Upper lobe of left lung (tissue), 4 donors: Measurements from ENCODE around the gene SH3PXD2A.

ENCODE experiments used
- EP300 ChIP-seq, 4 donors: sonication (generic); formaldehyde crosslinking; IDR thresholded peaks; one replicate each; pipeline ENCODE4 v1.5.1; 2017; ENCODE audit warnings: antibody characterized with exemption in 4 of 4, control low read depth in 2 of 4
- POLR2A ChIP-seq, 4 donors: fragments of 450-650 bp; IDR thresholded peaks; one replicate each; pipeline ENCODE4 v1.5.1; 2016 to 2017; ENCODE audit warnings: antibody characterized with exemption in 4 of 4, mild to moderate bottlenecking in 2 of 4
- POLR2AphosphoS5 ChIP-seq, 2 donors: sonication (generic); formaldehyde crosslinking; IDR thresholded peaks; one replicate each; pipeline ENCODE4 v1.5.1; 2017; ENCODE audit warnings: antibody characterized with exemption in 2 of 2
- TF ChIP-seq, protein P1 (sequence below), 6 experiments: fragments of 450-650 bp in 4 of 6; fragments of 200-600 bp in 2 of 6; sonication (generic) in 2 of 6; IDR thresholded peaks; one replicate each; pipeline ENCODE4 v1.5.1; 2016 to 2019; ENCODE audit warnings: antibody characterized with exemption in 6 of 6

DNA sequence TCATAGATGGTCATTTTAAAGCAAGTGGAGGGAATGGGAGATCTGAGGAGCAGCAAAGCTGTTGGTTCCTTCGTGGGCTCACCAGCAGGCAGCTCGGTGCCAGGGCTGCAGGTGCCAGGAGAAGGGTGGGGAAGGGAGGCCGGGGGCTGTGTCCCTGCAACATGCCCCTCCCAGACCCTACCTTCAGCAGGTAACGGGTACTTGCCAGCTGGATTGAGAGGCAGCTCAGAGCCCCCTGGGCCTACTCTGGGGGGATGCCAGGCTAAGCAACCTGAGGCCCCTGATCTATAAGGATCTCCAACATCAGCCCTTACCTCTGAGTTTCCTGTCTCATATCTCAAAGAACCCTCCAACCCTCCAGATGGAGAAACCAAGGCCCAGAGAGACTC, 188.6 kb downstream of the SH3PXD2A start:
- TF ChIP-seq, protein P1, sequence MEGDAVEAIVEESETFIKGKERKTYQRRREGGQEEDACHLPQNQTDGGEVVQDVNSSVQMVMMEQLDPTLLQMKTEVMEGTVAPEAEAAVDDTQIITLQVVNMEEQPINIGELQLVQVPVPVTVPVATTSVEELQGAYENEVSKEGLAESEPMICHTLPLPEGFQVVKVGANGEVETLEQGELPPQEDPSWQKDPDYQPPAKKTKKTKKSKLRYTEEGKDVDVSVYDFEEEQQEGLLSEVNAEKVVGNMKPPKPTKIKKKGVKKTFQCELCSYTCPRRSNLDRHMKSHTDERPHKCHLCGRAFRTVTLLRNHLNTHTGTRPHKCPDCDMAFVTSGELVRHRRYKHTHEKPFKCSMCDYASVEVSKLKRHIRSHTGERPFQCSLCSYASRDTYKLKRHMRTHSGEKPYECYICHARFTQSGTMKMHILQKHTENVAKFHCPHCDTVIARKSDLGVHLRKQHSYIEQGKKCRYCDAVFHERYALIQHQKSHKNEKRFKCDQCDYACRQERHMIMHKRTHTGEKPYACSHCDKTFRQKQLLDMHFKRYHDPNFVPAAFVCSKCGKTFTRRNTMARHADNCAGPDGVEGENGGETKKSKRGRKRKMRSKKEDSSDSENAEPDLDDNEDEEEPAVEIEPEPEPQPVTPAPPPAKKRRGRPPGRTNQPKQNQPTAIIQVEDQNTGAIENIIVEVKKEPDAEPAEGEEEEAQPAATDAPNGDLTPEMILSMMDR (IDR thresholded peaks at IDR 0.05): no peak
- TF ChIP-seq EP300 (IDR thresholded peaks at IDR 0.05) (no peak), POLR2A (IDR thresholded peaks at IDR 0.05) (no peak), POLR2AphosphoS5 (IDR thresholded peaks at IDR 0.05) (no peak)
